Psoas muscle (tissue), 8 donors: ENCODE measurements around the gene TAF1C. TPM values are rescaled to one million over a fixed set of nuclear protein-coding genes. Genes with fewer than 3 reads are reported as not detected.

Experiments
- ATAC-seq, 4 donors: fragments of 200-7000 bp; cut with Tn5 transposase; one replicate each; pipeline ENCODE4 v1.9.1; 2020; ENCODE audit warnings: moderate library complexity in 3 of 4, mild to moderate bottlenecking in 2 of 4
- DNase-seq, 2 donors: peaks; one replicate each; pipeline ENCODE4 v3.0.0-alpha.2; 2020
- H3K27ac ChIP-seq: fragments of 200-600 bp; one replicate; pipeline ENCODE4 v1.8.0; 2022
- H3K27me3 ChIP-seq, 3 donors: fragments of 200-600 bp in 1 of 3; one replicate each; pipeline versions ENCODE4 v1.6.1 to v1.8.0; 2013 to 2022; ENCODE audit warnings: low read length in 2 of 3, mild to moderate bottlenecking in 2 of 3, moderate library complexity in 1 of 3; ENCODE audit not compliant: insufficient read depth in 3 of 3
- H3K36me3 ChIP-seq, 2 donors: fragments of 200-600 bp in 1 of 2; one replicate each; pipeline versions ENCODE4 v1.6.1 to v1.8.0; 2013 to 2022; ENCODE audit warnings: low read depth in 1 of 2, mild to moderate bottlenecking in 1 of 2, moderate library complexity in 1 of 2; ENCODE audit not compliant: insufficient read depth in 1 of 2
- H3K4me1 ChIP-seq: fragments of 200-600 bp; one replicate; pipeline ENCODE4 v1.8.0; 2022
- H3K4me3 ChIP-seq: fragments of 200-600 bp; one replicate; pipeline ENCODE4 v1.8.0; 2022; ENCODE audit warnings: mild to moderate bottlenecking
- H3K9me3 ChIP-seq: fragments of 200-600 bp; one replicate; pipeline ENCODE4 v1.8.0; 2022
- CTCF ChIP-seq: fragments of 200-600 bp; IDR thresholded peaks from one replicate; pipeline ENCODE4 v1.8.0; 2022; ENCODE audit warnings: antibody characterized with exemption
- WGBS, 3 donors: extraction: QIAGEN DNeasy Blood & Tissue Kit; methylation state at CpG; one replicate each; pipeline versions ENCODE4 v1.1.6 to v1.1.7; 2013; 5-methylcytosine and 5-hydroxymethylcytosine counted together
- intact Hi-C, 2 donors: fragments of 100-400 bp; cut with DNase I; formaldehyde crosslinking; loops; one replicate each; pipeline versions ENCODE4 v1.11.0 to v1.14.2; 2022
- polyA plus RNA-seq, 3 donors: library from polyadenylated mRNA; stranded (reverse); fragments of 200-250 nt; gene quantifications; one replicate each; pipeline ENCODE4 v1.2.3, GENCODE V29; 2013
- total RNA-seq, 4 donors: library from RNA; stranded (reverse); fragmentation: NEBNext Ultra II Directional in 2 of 4; extraction: Animal tissue kit (Norgen Biotek cat#: 25700) in 2 of 4; gene quantifications; one replicate each; pipeline versions ENCODE4 v1.2.1 to v1.2.4, GENCODE V29; 2021 to 2023
- donor health status: healthy with polysubstance abuse.
- donor health status: DM: no; HTN: no; CAD: no; lungs with moderate emphysema.
- donor health status: Bipolar disorder and iron deficiency.
- donor health status: healthy.
- donor health status: DM: yes; HTN: yes; CAD: no.
- donor health status: DM: no; HTN: no; CAD: no.
- donor health status: DM: no; HTN: no; CAD: no.
- donor health status: DM: yes; HTN: yes; CAD: no.

TAF1C gene
- total and polyA plus RNA-seq, 7 donors = 8.3 to 24.4 (median 18.3) TPM

GRCh38 chr16:84183911-84184591 lies 2.8 kb downstream of the TAF1C start:
- TF ChIP-seq CTCF = peak; percentile 9
- 76 to 83% (median 79%) methylated on average over 11 of the region's 11 CpGs for WGBS, 3 donors
- peaks cover 6 to 55% of the 10 kb centered on the region in 2 donors for H3K36me3 ChIP-seq
- ATAC-seq (no peak), DNase-seq (no peak)
- H3K27ac ChIP-seq = no peak overlapping the region
- H3K9me3 ChIP-seq = no peaks in the 10 kb centered on the region
- no peak overlapping the region for H3K4me3 ChIP-seq
- peaks cover 11% of the 10 kb centered on the region for H3K4me1 ChIP-seq
- H3K27me3 ChIP-seq = no peaks in the 10 kb centered on the region
- intact Hi-C loops = loop anchor here (10.0 kb wide), 2 partner anchors 219 to 229 kb away; partner anchors contain the start of genes NECAB2 (in 1 of the 2) and OSGIN1 (in 1 of the 2)

- TF ChIP-seq CTCF = no peak
- no peak for ATAC-seq
These were observed 3.3 kb downstream of the TAF1C start for GRCh38 chr16:84183572-84183875.

GRCh38 chr16:84182680-84183571 lies 3.9 kb downstream of the TAF1C start:
- no peak overlapping the region for H3K4me3 ChIP-seq
- intact Hi-C loops = loop anchor here (10.0 kb wide), 2 partner anchors 218 to 228 kb away; partner anchors contain the start of genes NECAB2 (in 1 of the 2) and OSGIN1 (in 1 of the 2)
- H3K9me3 ChIP-seq = no peaks in the 10 kb centered on the region
- WGBS, 3 donors = 94 to 95% (median 95%) methylated on average over 26 of the region's 26 CpGs
- no peaks in the 10 kb centered on the region for H3K27me3 ChIP-seq
- H3K27ac ChIP-seq = no peak overlapping the region
- peaks cover 11% of the 10 kb centered on the region for H3K4me1 ChIP-seq
- TF ChIP-seq CTCF = no peak
- DNase-seq = no peak
- no peak for ATAC-seq
- H3K36me3 ChIP-seq = peaks cover 6 to 62% of the 10 kb centered on the region in 2 donors

More at GRCh38 chr16:84183572-84183875, 3.3 kb downstream of the TAF1C start:
- DNase-seq = no peak
- H3K36me3 ChIP-seq = peaks cover 6 to 60% of the 10 kb centered on the region in 2 donors
- H3K9me3 ChIP-seq = no peaks in the 10 kb centered on the region
- 87 to 95% (median 91%) methylated on average over 5 of the region's 5 CpGs for WGBS, 3 donors
- H3K4me3 ChIP-seq = no peak overlapping the region
- peaks cover 11% of the 10 kb centered on the region for H3K4me1 ChIP-seq
- H3K27me3 ChIP-seq = no peaks in the 10 kb centered on the region
- intact Hi-C loops = loop anchor here (10.0 kb wide), 2 partner anchors 219 to 229 kb away; partner anchors contain the start of genes NECAB2 (in 1 of the 2) and OSGIN1 (in 1 of the 2)
- no peak overlapping the region for H3K27ac ChIP-seq

GRCh38 chr16:84182104-84182503 lies 4.8 kb downstream of the TAF1C start:
- WGBS, 3 donors = 93 to 95% (median 94%) methylated on average over 18 of the region's 18 CpGs
- no peaks in the 10 kb centered on the region for H3K27me3 ChIP-seq
- H3K27ac ChIP-seq = no peak overlapping the region
- no peak for TF ChIP-seq CTCF
- intact Hi-C loops = loop anchor here (10.0 kb wide), 2 partner anchors 217 to 227 kb away; partner anchors contain the start of genes NECAB2 (in 1 of the 2) and OSGIN1 (in 1 of the 2)
- DNase-seq = no peak
- H3K4me1 ChIP-seq = peaks cover 16% of the 10 kb centered on the region
- peaks cover 6 to 62% of the 10 kb centered on the region in 2 donors for H3K36me3 ChIP-seq
- ATAC-seq = no peak
- H3K9me3 ChIP-seq = no peaks in the 10 kb centered on the region
- H3K4me3 ChIP-seq = no peak overlapping the region
